IMR-90 (cell line): ENCODE measurements around the gene VSIG4. TPM values are rescaled to one million over a fixed set of nuclear protein-coding genes. Genes with fewer than 3 reads are reported as not detected.

Experiments
- ATAC-seq: fragments of 200-7000 bp; cut with Tn5 transposase; 2 replicates; pipeline ENCODE4 v1.9.1; 2020; ENCODE audit warnings: low read depth, mild to moderate bottlenecking, moderate library complexity
- BruUV-seq: library from RNA; stranded (reverse); fragments of 400-500 nt; replicated peaks from 2 replicates; lab custom pipeline; 2021; lab: Mats Ljungman, UMichigan
- CTCF ChIA-PET: fragments of 300-600 bp; formaldehyde crosslinking; extraction: SDS; loops from one replicate; lab custom pipeline; 2021; ENCODE audit warnings: antibody characterized with exemption; lab: Yijun Ruan, JAX
- POLR2A ChIA-PET: fragments of 300-600 bp; sonication (Branson Sonifier 250); formaldehyde crosslinking; loops from one replicate; lab custom pipeline; 2022; ENCODE audit warnings: antibody characterized with exemption; ENCODE audit not compliant: unreplicated experiment; lab: Charles Lee
- DNase-seq: peaks from one replicate; pipeline ENCODE4 v3.0.0; 2013
- H2AFZ ChIP-seq: replicated peaks from 2 replicates; pipeline ENCODE3; 2013; ENCODE audit warnings: low read length, mild to moderate bottlenecking; ENCODE audit not compliant: poor library complexity
- H2AK5ac ChIP-seq: 2 replicates; pipeline ENCODE4 v1.6.1; 2013; ENCODE audit warnings: low read depth, low read length, inconsistent platforms
- H2AK9ac ChIP-seq: replicated peaks from 2 replicates; pipeline ENCODE3; 2013; ENCODE audit warnings: mild to moderate bottlenecking, low read depth, low read length, moderate library complexity; ENCODE audit not compliant: poor library complexity
- H2BK120ac ChIP-seq: 2 replicates; pipeline ENCODE4 v1.6.1; 2013; ENCODE audit warnings: low read depth, low read length, inconsistent platforms
- H2BK15ac ChIP-seq: 3 replicates; pipeline ENCODE4 v1.6.1; 2013; ENCODE audit warnings: low read depth, low read length, inconsistent platforms
- H2BK20ac ChIP-seq: 2 replicates; pipeline ENCODE4 v1.6.1; 2013; ENCODE audit warnings: low read depth, mild to moderate bottlenecking, inconsistent platforms, low read length, moderate library complexity
- H2BK5ac ChIP-seq: 2 replicates; pipeline ENCODE4 v1.6.1; 2013; ENCODE audit warnings: mild to moderate bottlenecking, low read depth, low read length, inconsistent platforms; ENCODE audit not compliant: poor library complexity, severe bottlenecking
- H3K14ac ChIP-seq: replicated peaks from 2 replicates; pipeline ENCODE4 v1.6.1; 2013; ENCODE audit warnings: low read depth, low read length, inconsistent platforms
- H3K18ac ChIP-seq: 2 replicates; pipeline ENCODE4 v1.6.1; 2013; ENCODE audit warnings: low read depth, low read length, control low read depth
- H3K23ac ChIP-seq: 2 replicates; pipeline ENCODE4 v1.6.1; 2013; ENCODE audit warnings: low read depth, low read length, inconsistent platforms
- H3K27ac ChIP-seq: 2 replicates; pipeline ENCODE4 v1.5.1; 2013; ENCODE audit warnings: mild to moderate bottlenecking, control low read depth, low read length; ENCODE audit not compliant: insufficient read depth
- H3K27me3 ChIP-seq: 2 replicates; pipeline ENCODE4 v1.6.1; 2013; ENCODE audit warnings: low read length; ENCODE audit not compliant: control insufficient read depth, insufficient read depth
- H3K36me3 ChIP-seq: 2 replicates; pipeline ENCODE4 v1.6.1; 2013; ENCODE audit warnings: low read length, mixed read lengths; ENCODE audit not compliant: control insufficient read depth, insufficient read depth
- H3K4ac ChIP-seq: 2 replicates; pipeline ENCODE4 v1.6.1; 2013; ENCODE audit warnings: low read depth, low read length, inconsistent platforms
- H3K4me1 ChIP-seq: 2 replicates; pipeline ENCODE4 v1.6.1; 2013; ENCODE audit warnings: low read length, mixed read lengths; ENCODE audit not compliant: control insufficient read depth, insufficient read depth
- H3K4me2 ChIP-seq: 2 replicates; pipeline ENCODE4 v1.6.1; 2013; ENCODE audit warnings: low read depth, mild to moderate bottlenecking, control low read depth, low read length, moderate library complexity
- H3K4me3 ChIP-seq: 2 replicates; pipeline ENCODE4 v1.5.1; 2013; ENCODE audit warnings: low read depth, mild to moderate bottlenecking, control low read depth, low read length, moderate library complexity; ENCODE audit not compliant: insufficient read depth
- H3K56ac ChIP-seq: 2 replicates; pipeline ENCODE4 v1.6.1; 2013; ENCODE audit warnings: low read length, inconsistent platforms; ENCODE audit not compliant: insufficient read depth; ENCODE audit errors: extremely low read depth
- H3K79me1 ChIP-seq, 2 experiments: 2 replicates each; pipeline ENCODE4 v1.6.1; 2013; ENCODE audit warnings: low read length in 2 of 2, inconsistent platforms in 1 of 2, low read depth in 1 of 2
- H3K9ac ChIP-seq: 2 replicates; pipeline ENCODE4 v1.6.1; 2013; ENCODE audit warnings: low read depth, low read length, control low read depth
- H3K9me1 ChIP-seq: 2 replicates; pipeline ENCODE4 v1.6.1; 2013; ENCODE audit warnings: low read length, inconsistent platforms; ENCODE audit not compliant: insufficient read depth
- H3K9me3 ChIP-seq: 2 replicates; pipeline ENCODE4 v1.6.1; 2013; ENCODE audit warnings: low read length; ENCODE audit not compliant: control insufficient read depth, insufficient read depth
- H4K20me1 ChIP-seq: 2 replicates; pipeline ENCODE4 v1.6.1; 2013; ENCODE audit warnings: low read length, inconsistent platforms; ENCODE audit not compliant: insufficient read depth
- H4K5ac ChIP-seq: 2 replicates; pipeline ENCODE4 v1.6.1; 2013; ENCODE audit warnings: mild to moderate bottlenecking, low read depth, low read length, control low read depth
- H4K8ac ChIP-seq, 2 experiments: 2 replicates each; pipeline ENCODE4 v1.6.1; 2013; ENCODE audit warnings: low read depth in 2 of 2, low read length in 2 of 2, control low read depth in 1 of 2, inconsistent platforms in 1 of 2
- H4K91ac ChIP-seq: 2 replicates; pipeline ENCODE4 v1.6.1; 2013; ENCODE audit warnings: low read depth, low read length, inconsistent platforms; ENCODE audit not compliant: insufficient read depth
- BHLHE40 ChIP-seq: fragments of 150-350 bp; IDR thresholded peaks from 2 replicates; pipeline ENCODE4 v1.6.1; 2016; ENCODE audit warnings: mild to moderate bottlenecking, low read depth, low read length
- CEBPB ChIP-seq: IDR thresholded peaks from 2 replicates; pipeline ENCODE4 v1.6.1; 2012; ENCODE audit warnings: low read depth, low read length, improper control_type of control experiment
- CHD1 ChIP-seq: IDR thresholded peaks from 2 replicates; pipeline ENCODE4 v1.6.1; 2012; ENCODE audit warnings: low read depth, low read length, improper control_type of control experiment
- FOS ChIP-seq: fragments of 150-350 bp; IDR thresholded peaks from 2 replicates; pipeline ENCODE4 v1.6.1; 2016; ENCODE audit warnings: low read depth, low read length
- MAFK ChIP-seq: IDR thresholded peaks from 2 replicates; pipeline ENCODE4 v1.6.1; 2012; ENCODE audit warnings: low read depth, low read length, improper control_type of control experiment
- MXI1 ChIP-seq: IDR thresholded peaks from 2 replicates; pipeline ENCODE4 v1.6.1; 2012; ENCODE audit warnings: low read depth, mild to moderate bottlenecking, low read length, moderate library complexity, borderline replicate concordance
- RAD21 ChIP-seq: IDR thresholded peaks from 2 replicates; pipeline ENCODE4 v1.6.1; 2012; ENCODE audit warnings: low read length, improper control_type of control experiment
- SMC3 ChIP-seq: fragments of 150-350 bp; IDR thresholded peaks from 2 replicates; pipeline ENCODE4 v1.6.1; 2016; ENCODE audit warnings: low read depth, mild to moderate bottlenecking, antibody characterized with exemption, low read length, moderate library complexity
- WGBS, 2 experiments: methylation state at CpG; one replicate each; pipeline versions ENCODE4 v1.1.5 to v1.1.7; 2013; ENCODE audit warnings: missing lambda C conversion rate in 2 of 2; ENCODE audit not compliant: insufficient read length in 1 of 2; ENCODE audit errors: extremely low coverage in 2 of 2; 5-methylcytosine and 5-hydroxymethylcytosine counted together
- dilution Hi-C: fragments of 300-500 bp; cut with HindIII; formaldehyde crosslinking; loops from one replicate; pipeline ENCODE4 v1.14.3; 2018; ENCODE audit warnings: low sequenced_read_pairs; ENCODE audit not compliant: unreplicated experiment
- in situ Hi-C: fragments of 300-500 bp; cut with MboI; formaldehyde crosslinking; loops from 3 replicates; pipeline ENCODE4 v1.14.3; 2019; ENCODE audit warnings: low sequenced_read_pairs, inconsistent platforms, mixed read lengths
- intact Hi-C: fragments of 100-400 bp; cut with micrococcal nuclease; formaldehyde crosslinking; loops from 2 replicates; pipeline ENCODE4 v1.10.0; 2022
- polyA plus RNA-seq, 3 experiments: library from polyadenylated mRNA; depleted of rRNA; stranded (reverse); fragments of >200 nt; gene quantifications; 2 replicates each; pipeline ENCODE4 v1.2.3, GENCODE V29; 2012; ENCODE audit warnings: low replicate concordance in 1 of 3
- total RNA-seq: library from RNA; depleted of rRNA; stranded (reverse); fragments of >200 nt; gene quantifications from 2 replicates; pipeline ENCODE4 v1.2.3, GENCODE V29; 2012
- TF ChIP-seq, protein P1 (sequence below): fragments of 150-350 bp; IDR thresholded peaks from 2 replicates; pipeline ENCODE4 v1.6.1; 2017; ENCODE audit warnings: mild to moderate bottlenecking, antibody characterized with exemption, low read length, low read depth

VSIG4 gene
- total and polyA plus RNA-seq, 2 of the 4 experiments (the other 2 are of a cell fraction), result not detected

DNA sequence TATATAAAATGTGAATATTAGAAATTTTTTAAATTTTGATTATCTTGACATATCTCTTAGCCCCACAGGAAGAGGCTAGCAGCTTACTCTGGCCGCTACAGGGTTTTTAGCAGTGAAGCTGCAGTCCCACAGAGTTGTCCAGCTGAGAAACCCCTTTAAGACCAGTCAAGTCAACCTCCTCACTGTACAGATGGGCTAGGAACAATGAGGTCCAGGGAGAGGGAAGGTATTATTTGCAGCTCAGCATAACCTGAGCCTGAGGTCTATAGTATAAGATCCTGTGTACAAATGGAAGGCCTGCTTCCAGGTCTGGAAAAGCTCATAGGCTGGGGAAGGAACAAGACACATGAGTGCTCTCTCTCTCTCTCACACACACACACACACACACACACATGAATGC lies 1.8 kb downstream of the VSIG4 start:
- no TSS peak for BruUV-seq

More for the DNA sequence above, 1.8 kb downstream of the VSIG4 start:
- Histone ChIP-seq H4K8ac (no peak overlapping the region), H3K36me3 (no peaks in the 10 kb centered on the region), H2AFZ (no peak overlapping the region), H3K14ac (no peak overlapping the region), H4K91ac (no peak overlapping the region), H4K5ac (no peak overlapping the region), H3K9me3 (no peaks in the 10 kb centered on the region), H3K56ac (no peak overlapping the region), H2AK9ac (no peak overlapping the region), H3K23ac (no peak overlapping the region), H2BK5ac (no peak overlapping the region), H3K27me3 (peaks cover 1% of the 10 kb centered on the region; the same call in 1 of the 2 replicates), H2AK5ac (no peak overlapping the region), H3K18ac (no peak overlapping the region), H3K4me2 (no peak overlapping the region), H3K27ac (no peak overlapping the region), H2BK120ac (no peak overlapping the region), H3K9me1 (no peaks in the 10 kb centered on the region), H3K79me1 (no peaks in the 10 kb centered on the region), H2BK15ac (no peak overlapping the region), H3K9ac (no peak overlapping the region), H3K4me1 (no peaks in the 10 kb centered on the region), H3K4me3 (no peak overlapping the region), H2BK20ac (no peak overlapping the region), H3K4ac (no peak overlapping the region), H4K20me1 (no peaks in the 10 kb centered on the region)
- ChIA-PET POLR2A (no interaction called here), CTCF (no interaction called here)
- WGBS, 2 experiments, result no CpG with 5 or more reads among the region's 1 CpG
- ATAC-seq (no peak), DNase-seq (no peak)
- TF ChIP-seq MAFK, result no peak
- TF ChIP-seq RAD21, result no peak
- no peak for TF ChIP-seq CEBPB
- TF ChIP-seq SMC3, result no peak
- TF ChIP-seq FOS, result no peak
- no peak for TF ChIP-seq MXI1
- no peak for TF ChIP-seq BHLHE40
- no peak for TF ChIP-seq CHD1
- TF ChIP-seq, protein P1, sequence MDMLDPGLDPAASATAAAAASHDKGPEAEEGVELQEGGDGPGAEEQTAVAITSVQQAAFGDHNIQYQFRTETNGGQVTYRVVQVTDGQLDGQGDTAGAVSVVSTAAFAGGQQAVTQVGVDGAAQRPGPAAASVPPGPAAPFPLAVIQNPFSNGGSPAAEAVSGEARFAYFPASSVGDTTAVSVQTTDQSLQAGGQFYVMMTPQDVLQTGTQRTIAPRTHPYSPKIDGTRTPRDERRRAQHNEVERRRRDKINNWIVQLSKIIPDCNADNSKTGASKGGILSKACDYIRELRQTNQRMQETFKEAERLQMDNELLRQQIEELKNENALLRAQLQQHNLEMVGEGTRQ, result no peak
- dilution Hi-C loops (no loop called here), intact Hi-C loops (no loop called here), in situ Hi-C loops (no loop called here)
